A204.1 (cell line): ENCODE measurements around the gene TICAM1.
A peak's percentile ranks its signal among the peaks of the same experiment; 100 is the strongest.
"Not testable (repeated sequence)": the region's sequence is repeated elsewhere in the genome, so short reads cannot be mapped to it uniquely, and the experiment has no call there.

Experiments
- FAIRE-seq: peaks from 2 replicates; lab custom pipeline; 2012; peaks lifted over from hg19 to GRCh38; lab: Jason Lieb, UNC

TICAM1 gene

GRCh38 chr19:4831304-4831978 lies at the start of gene TICAM1:
Gene TICAM1 (minus strand): TSS chr19:4831712. CDS start chr19:4818377, 13,335 bp downstream.
- no peak for FAIRE-seq

- no peak for FAIRE-seq
Measured at GRCh38 chr19:4879041-4879440, 47.5 kb upstream of the TICAM1 start.

GRCh38 chr19:4878491-4878968 lies 47.0 kb upstream of the TICAM1 start:
- no peak for FAIRE-seq

- FAIRE-seq, result no peak
Measured at GRCh38 chr19:4877753-4878490, 46.4 kb upstream of the TICAM1 start.

GRCh38 chr19:4873930-4874329 lies 42.4 kb upstream of the TICAM1 start:
- no peak for FAIRE-seq

GRCh38 chr19:4871711-4872110 lies 40.2 kb upstream of the TICAM1 start:
- FAIRE-seq, result no peak

GRCh38 chr19:4870025-4870700 lies 38.7 kb upstream of the TICAM1 start:
- FAIRE-seq, result no peak

GRCh38 chr19:4868286-4868834 lies 36.8 kb upstream of the TICAM1 start:
- no peak for FAIRE-seq

- peak; percentile 67 for FAIRE-seq
Measured at GRCh38 chr19:4867534-4868285, 36.2 kb upstream of the TICAM1 start, which contains the start of gene PLIN3. Gene PLIN3 (minus strand): TSS chr19:4867667. CDS start chr19:4861394, 6,273 bp downstream.

- no peak for FAIRE-seq
Measured at GRCh38 chr19:4866595-4867424, 35.3 kb upstream of the TICAM1 start.

- no peak for FAIRE-seq
Measured at GRCh38 chr19:4861147-4861546, 29.6 kb upstream of the TICAM1 start.

- FAIRE-seq, result no peak
Measured at GRCh38 chr19:4859697-4860096, 28.2 kb upstream of the TICAM1 start.

- not testable (repeated sequence) for FAIRE-seq
Measured at GRCh38 chr19:4856468-4856867, 25.0 kb upstream of the TICAM1 start.

- not testable (repeated sequence) for FAIRE-seq
Measured at GRCh38 chr19:4853506-4853905, 22.0 kb upstream of the TICAM1 start.

- FAIRE-seq, result no peak
Measured at GRCh38 chr19:4852484-4852883, 21.0 kb upstream of the TICAM1 start.

- no peak for FAIRE-seq
Measured at GRCh38 chr19:4851551-4852290, 20.2 kb upstream of the TICAM1 start.

- FAIRE-seq, result no peak
Measured at GRCh38 chr19:4849019-4849418, 17.5 kb upstream of the TICAM1 start.

- FAIRE-seq, result no peak
Measured at GRCh38 chr19:4847190-4847973, 15.9 kb upstream of the TICAM1 start.

- FAIRE-seq, result not testable (repeated sequence)
Measured at GRCh38 chr19:4845975-4846374, 14.5 kb upstream of the TICAM1 start.
